Liver (tissue), 9 donors: ENCODE measurements around the gene FLNA. TPM values are rescaled to one million over a fixed set of nuclear protein-coding genes. Genes with fewer than 3 reads are reported as not detected.

Source experiments
- DNase-seq: peaks from one replicate; pipeline ENCODE4 v3.0.0-alpha.2; 2017; ENCODE audit warnings: low spot score
- H3K27ac ChIP-seq, 2 donors: one replicate each; pipeline ENCODE4 v1.7.0; 2013; ENCODE audit warnings: inconsistent platforms in 2 of 2, low read length in 2 of 2, control low read depth in 1 of 2, low read depth in 1 of 2, mild to moderate bottlenecking in 1 of 2
- H3K27me3 ChIP-seq, 4 donors: one replicate each; pipeline versions ENCODE4 v1.6.1 to v1.7.0; 2013; ENCODE audit warnings: low read length in 3 of 4, inconsistent platforms in 1 of 4, mild to moderate bottlenecking in 1 of 4, moderate library complexity in 1 of 4; ENCODE audit not compliant: control insufficient read depth in 4 of 4, insufficient read depth in 4 of 4
- H3K36me3 ChIP-seq, 4 donors: one replicate each; pipeline versions ENCODE4 v1.6.1 to v1.7.0; 2013; ENCODE audit warnings: low read length in 3 of 4, mild to moderate bottlenecking in 3 of 4, low read depth in 1 of 4, moderate library complexity in 1 of 4; ENCODE audit not compliant: control insufficient read depth in 4 of 4, insufficient read depth in 3 of 4
- H3K4me1 ChIP-seq, 4 donors: one replicate each; pipeline versions ENCODE4 v1.6.1 to v1.7.0; 2013; ENCODE audit warnings: low read length in 3 of 4, mild to moderate bottlenecking in 3 of 4, moderate library complexity in 1 of 4; ENCODE audit not compliant: control insufficient read depth in 4 of 4, insufficient read depth in 4 of 4
- H3K4me3 ChIP-seq, 3 donors: one replicate each; pipeline versions ENCODE4 v1.6.1 to v1.7.0; 2013; ENCODE audit warnings: low read length in 3 of 3, control low read depth in 1 of 3, low read depth in 1 of 3, mild to moderate bottlenecking in 1 of 3
- H3K9ac ChIP-seq, 2 donors: one replicate each; pipeline ENCODE4 v1.7.0; 2013; ENCODE audit warnings: low read length in 2 of 2, mild to moderate bottlenecking in 2 of 2, moderate library complexity in 2 of 2, control low read depth in 1 of 2, low read depth in 1 of 2
- H3K9me3 ChIP-seq, 4 donors: one replicate each; pipeline versions ENCODE4 v1.6.1 to v1.7.0; 2013; ENCODE audit warnings: low read length in 3 of 4; ENCODE audit not compliant: control insufficient read depth in 4 of 4
- EGR1 ChIP-seq, 2 donors: IDR thresholded peaks; 2 replicates each; pipeline ENCODE4 v1.6.1; 2016 to 2018; ENCODE audit warnings: antibody characterized with exemption in 2 of 2, low read depth in 2 of 2
- FOXA1 ChIP-seq: IDR thresholded peaks from 2 replicates; pipeline ENCODE4 v1.6.1; 2016; ENCODE audit warnings: antibody characterized with exemption
- FOXA2 ChIP-seq: IDR thresholded peaks from 2 replicates; pipeline ENCODE4 v1.6.1; 2016; ENCODE audit warnings: antibody characterized with exemption
- GABPA ChIP-seq, 2 donors: IDR thresholded peaks in 1 of 2; conservative IDR thresholded peaks in 1 of 2; 2 replicates each; pipeline ENCODE4 v1.6.1; 2016; ENCODE audit warnings: antibody characterized with exemption in 2 of 2, mild to moderate bottlenecking in 1 of 2, moderate library complexity in 1 of 2
- HNF4A ChIP-seq, 2 donors: conservative IDR thresholded peaks; 2 replicates each; pipeline ENCODE4 v1.6.1; 2016; ENCODE audit warnings: antibody characterized with exemption in 2 of 2, mild to moderate bottlenecking in 2 of 2
- HNF4G ChIP-seq: IDR thresholded peaks from 2 replicates; pipeline ENCODE4 v1.6.1; 2016; ENCODE audit warnings: antibody characterized with exemption
- JUND ChIP-seq, 2 donors: IDR thresholded peaks; 2 replicates each; pipeline ENCODE4 v1.6.1; 2016; ENCODE audit warnings: antibody characterized with exemption in 2 of 2
- NR2F2 ChIP-seq: IDR thresholded peaks from 2 replicates; pipeline ENCODE4 v1.6.1; 2016; ENCODE audit warnings: antibody characterized with exemption
- SP1 ChIP-seq: IDR thresholded peaks from 2 replicates; pipeline ENCODE4 v1.6.1; 2018; ENCODE audit warnings: antibody characterized with exemption, mild to moderate bottlenecking
- TAF1 ChIP-seq: conservative IDR thresholded peaks from 2 replicates; pipeline ENCODE4 v1.6.1; 2016; ENCODE audit warnings: antibody characterized with exemption, mild to moderate bottlenecking
- YY1 ChIP-seq: IDR thresholded peaks from 2 replicates; pipeline ENCODE4 v1.6.1; 2016; ENCODE audit warnings: antibody characterized with exemption, mild to moderate bottlenecking
- WGBS: extraction: QIAGEN DNeasy Blood & Tissue Kit; methylation state at CpG from one replicate; pipeline ENCODE4 v1.1.7; 2013; 5-methylcytosine and 5-hydroxymethylcytosine counted together
- polyA plus RNA-seq, 2 donors: library from polyadenylated mRNA; stranded (reverse) in 1 of 2; unstranded in 1 of 2; fragments of 200-250 nt in 1 of 2; fragments of >200 nt in 1 of 2; fragmentation: Nextera tagmentation in 1 of 2; extraction: Ambion mirVana in 1 of 2; gene quantifications; one replicate each; pipeline versions ENCODE4 v1.2.1 to v1.2.3, GENCODE V29; 2013 to 2015
- total RNA-seq, 2 donors: library from RNA; depleted of rRNA; stranded (reverse); fragments of >200 nt; gene quantifications; one replicate each; pipeline ENCODE4 v1.2.3, GENCODE V29; 2014
- TF ChIP-seq, protein P1 (sequence below): IDR thresholded peaks from 2 replicates; pipeline ENCODE4 v1.6.1; 2016; ENCODE audit warnings: antibody characterized with exemption, mild to moderate bottlenecking
- TF ChIP-seq, protein P2 (sequence below): fragments of 150-350 bp; IDR thresholded peaks from 2 replicates; pipeline ENCODE4 v1.5.1; 2017; ENCODE audit warnings: improper control_type of control experiment, low read depth, low read length; ENCODE audit not compliant: missing input control
- TF ChIP-seq, protein P3 (sequence below): IDR thresholded peaks from 2 replicates; pipeline ENCODE4 v1.6.1; 2016; ENCODE audit warnings: antibody characterized with exemption
- TF ChIP-seq, protein P4 (sequence below): IDR thresholded peaks from 2 replicates; pipeline ENCODE4 v1.6.1; 2016; ENCODE audit warnings: antibody characterized with exemption
- TF ChIP-seq, protein P5 (sequence below): IDR thresholded peaks from 2 replicates; pipeline ENCODE4 v1.6.1; 2016; ENCODE audit warnings: antibody characterized with exemption
- donor health status: healthy.
- donor health status: healthy.
- donor health status: healthy.
- donor health status: healthy.
- donor health status: healthy.

FLNA gene
- total and polyA plus RNA-seq, 4 donors: 23.4 to 152 (median 118) TPM

DNA sequence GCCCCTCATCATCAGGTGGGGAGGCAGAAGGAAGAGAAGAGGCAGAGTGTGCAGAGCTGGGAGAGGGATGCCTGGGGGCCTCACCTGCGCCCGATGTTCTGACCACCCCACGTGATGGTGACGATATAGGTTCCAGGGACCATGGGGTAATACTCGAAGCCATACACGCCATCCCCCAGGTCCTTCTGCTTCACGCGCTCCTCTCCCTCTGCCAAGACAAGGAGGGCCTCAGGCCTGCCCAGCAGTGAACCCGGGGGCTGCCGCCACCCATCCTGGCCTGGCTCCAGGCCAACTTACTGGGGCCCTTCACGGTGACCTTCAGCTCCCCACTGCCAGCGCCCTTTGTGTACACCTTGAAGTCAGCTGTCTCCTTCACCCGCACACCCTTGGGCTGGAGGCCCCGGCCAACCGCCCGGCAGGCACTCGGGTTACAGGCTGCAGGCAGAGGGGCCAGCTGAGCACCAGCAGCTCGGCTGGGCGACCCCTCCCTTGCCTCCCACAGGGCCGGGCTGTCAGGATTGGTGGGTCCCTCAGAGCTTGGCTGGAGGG lies 9.3 kb downstream of the FLNA start:
- DNase-seq: no peak
- Histone ChIP-seq H3K36me3 (peaks cover 0 to 2% (median 0%) of the 10 kb centered on the region in 4 donors), H3K9me3 (no peaks in the 10 kb centered on the region), H3K4me3 (no peak overlapping the region), H3K9ac (no peak overlapping the region), H3K4me1 (peaks cover 5 to 16% (median 6%) of the 10 kb centered on the region in 4 donors), H3K27ac (no peak overlapping the region), H3K27me3 (no peaks in the 10 kb centered on the region)
- TF ChIP-seq, protein P1, sequence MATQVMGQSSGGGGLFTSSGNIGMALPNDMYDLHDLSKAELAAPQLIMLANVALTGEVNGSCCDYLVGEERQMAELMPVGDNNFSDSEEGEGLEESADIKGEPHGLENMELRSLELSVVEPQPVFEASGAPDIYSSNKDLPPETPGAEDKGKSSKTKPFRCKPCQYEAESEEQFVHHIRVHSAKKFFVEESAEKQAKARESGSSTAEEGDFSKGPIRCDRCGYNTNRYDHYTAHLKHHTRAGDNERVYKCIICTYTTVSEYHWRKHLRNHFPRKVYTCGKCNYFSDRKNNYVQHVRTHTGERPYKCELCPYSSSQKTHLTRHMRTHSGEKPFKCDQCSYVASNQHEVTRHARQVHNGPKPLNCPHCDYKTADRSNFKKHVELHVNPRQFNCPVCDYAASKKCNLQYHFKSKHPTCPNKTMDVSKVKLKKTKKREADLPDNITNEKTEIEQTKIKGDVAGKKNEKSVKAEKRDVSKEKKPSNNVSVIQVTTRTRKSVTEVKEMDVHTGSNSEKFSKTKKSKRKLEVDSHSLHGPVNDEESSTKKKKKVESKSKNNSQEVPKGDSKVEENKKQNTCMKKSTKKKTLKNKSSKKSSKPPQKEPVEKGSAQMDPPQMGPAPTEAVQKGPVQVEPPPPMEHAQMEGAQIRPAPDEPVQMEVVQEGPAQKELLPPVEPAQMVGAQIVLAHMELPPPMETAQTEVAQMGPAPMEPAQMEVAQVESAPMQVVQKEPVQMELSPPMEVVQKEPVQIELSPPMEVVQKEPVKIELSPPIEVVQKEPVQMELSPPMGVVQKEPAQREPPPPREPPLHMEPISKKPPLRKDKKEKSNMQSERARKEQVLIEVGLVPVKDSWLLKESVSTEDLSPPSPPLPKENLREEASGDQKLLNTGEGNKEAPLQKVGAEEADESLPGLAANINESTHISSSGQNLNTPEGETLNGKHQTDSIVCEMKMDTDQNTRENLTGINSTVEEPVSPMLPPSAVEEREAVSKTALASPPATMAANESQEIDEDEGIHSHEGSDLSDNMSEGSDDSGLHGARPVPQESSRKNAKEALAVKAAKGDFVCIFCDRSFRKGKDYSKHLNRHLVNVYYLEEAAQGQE: no peak
- no peak for TF ChIP-seq FOXA2
- TF ChIP-seq TAF1: no peak
- TF ChIP-seq, protein P2, sequence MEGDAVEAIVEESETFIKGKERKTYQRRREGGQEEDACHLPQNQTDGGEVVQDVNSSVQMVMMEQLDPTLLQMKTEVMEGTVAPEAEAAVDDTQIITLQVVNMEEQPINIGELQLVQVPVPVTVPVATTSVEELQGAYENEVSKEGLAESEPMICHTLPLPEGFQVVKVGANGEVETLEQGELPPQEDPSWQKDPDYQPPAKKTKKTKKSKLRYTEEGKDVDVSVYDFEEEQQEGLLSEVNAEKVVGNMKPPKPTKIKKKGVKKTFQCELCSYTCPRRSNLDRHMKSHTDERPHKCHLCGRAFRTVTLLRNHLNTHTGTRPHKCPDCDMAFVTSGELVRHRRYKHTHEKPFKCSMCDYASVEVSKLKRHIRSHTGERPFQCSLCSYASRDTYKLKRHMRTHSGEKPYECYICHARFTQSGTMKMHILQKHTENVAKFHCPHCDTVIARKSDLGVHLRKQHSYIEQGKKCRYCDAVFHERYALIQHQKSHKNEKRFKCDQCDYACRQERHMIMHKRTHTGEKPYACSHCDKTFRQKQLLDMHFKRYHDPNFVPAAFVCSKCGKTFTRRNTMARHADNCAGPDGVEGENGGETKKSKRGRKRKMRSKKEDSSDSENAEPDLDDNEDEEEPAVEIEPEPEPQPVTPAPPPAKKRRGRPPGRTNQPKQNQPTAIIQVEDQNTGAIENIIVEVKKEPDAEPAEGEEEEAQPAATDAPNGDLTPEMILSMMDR: no peak
- TF ChIP-seq EGR1 (IDR thresholded peaks at IDR 0.05; ENCODE audit: low read depth in 2 of 2): no peak
- no peak for TF ChIP-seq HNF4A (conservative IDR thresholded peaks at IDR 0.05)
- no peak for TF ChIP-seq JUND (IDR thresholded peaks at IDR 0.05)
- TF ChIP-seq, protein P3, sequence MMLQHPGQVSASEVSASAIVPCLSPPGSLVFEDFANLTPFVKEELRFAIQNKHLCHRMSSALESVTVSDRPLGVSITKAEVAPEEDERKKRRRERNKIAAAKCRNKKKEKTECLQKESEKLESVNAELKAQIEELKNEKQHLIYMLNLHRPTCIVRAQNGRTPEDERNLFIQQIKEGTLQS: no peak
- TF ChIP-seq HNF4G: no peak
- TF ChIP-seq, protein P4, sequence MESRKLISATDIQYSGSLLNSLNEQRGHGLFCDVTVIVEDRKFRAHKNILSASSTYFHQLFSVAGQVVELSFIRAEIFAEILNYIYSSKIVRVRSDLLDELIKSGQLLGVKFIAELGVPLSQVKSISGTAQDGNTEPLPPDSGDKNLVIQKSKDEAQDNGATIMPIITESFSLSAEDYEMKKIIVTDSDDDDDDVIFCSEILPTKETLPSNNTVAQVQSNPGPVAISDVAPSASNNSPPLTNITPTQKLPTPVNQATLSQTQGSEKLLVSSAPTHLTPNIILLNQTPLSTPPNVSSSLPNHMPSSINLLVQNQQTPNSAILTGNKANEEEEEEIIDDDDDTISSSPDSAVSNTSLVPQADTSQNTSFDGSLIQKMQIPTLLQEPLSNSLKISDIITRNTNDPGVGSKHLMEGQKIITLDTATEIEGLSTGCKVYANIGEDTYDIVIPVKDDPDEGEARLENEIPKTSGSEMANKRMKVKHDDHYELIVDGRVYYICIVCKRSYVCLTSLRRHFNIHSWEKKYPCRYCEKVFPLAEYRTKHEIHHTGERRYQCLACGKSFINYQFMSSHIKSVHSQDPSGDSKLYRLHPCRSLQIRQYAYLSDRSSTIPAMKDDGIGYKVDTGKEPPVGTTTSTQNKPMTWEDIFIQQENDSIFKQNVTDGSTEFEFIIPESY: no peak
- TF ChIP-seq SP1: no peak
- no peak for TF ChIP-seq FOXA1
- 88% methylated on average over 20 of the region's 20 CpGs for WGBS

DNA sequence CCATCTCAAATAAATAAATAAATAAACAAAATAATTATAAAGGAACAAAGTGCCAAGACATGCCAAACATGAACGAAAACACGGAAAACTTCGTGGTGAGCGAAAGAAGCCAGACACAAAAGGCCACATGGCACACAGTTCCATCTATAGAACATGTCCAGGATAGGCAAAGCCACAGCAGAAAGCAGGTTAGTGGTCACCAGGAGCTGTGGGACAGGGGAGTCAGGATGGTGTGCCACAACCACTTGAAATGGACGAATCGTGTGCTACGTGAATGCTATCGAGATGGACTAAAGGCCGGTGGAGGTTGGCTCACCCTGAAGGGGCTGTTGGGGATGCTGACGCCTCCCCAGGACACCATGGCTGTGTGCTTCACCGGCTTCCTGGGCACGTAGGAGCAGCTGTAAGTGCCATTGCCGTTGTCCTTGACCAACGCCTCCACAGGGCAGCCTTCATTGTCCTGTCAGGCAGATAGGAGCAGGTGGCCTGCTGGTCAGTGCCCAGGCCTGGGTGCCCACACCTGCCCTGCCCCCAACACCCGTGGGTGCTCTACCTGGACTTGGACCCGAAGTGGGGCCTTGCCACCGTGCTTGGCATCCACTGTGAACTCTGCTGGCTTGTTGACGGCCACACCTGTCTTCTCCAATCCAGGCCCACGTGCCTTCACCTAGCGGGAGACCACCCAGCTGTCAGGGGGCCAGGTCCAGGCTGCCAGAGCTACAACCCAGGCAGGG lies 10.6 kb downstream of the FLNA start:
- no peak for DNase-seq
- Histone ChIP-seq H3K4me3 (no peak overlapping the region), H3K36me3 (peaks cover 0 to 2% (median 0%) of the 10 kb centered on the region in 4 donors), H3K9ac (no peak overlapping the region), H3K27ac (no peak overlapping the region), H3K4me1 (peaks cover 5 to 15% (median 6%) of the 10 kb centered on the region in 4 donors), H3K27me3 (no peaks in the 10 kb centered on the region), H3K9me3 (no peaks in the 10 kb centered on the region)
- WGBS: 78% methylated on average over 20 of the region's 20 CpGs
- TF ChIP-seq GABPA (IDR thresholded peaks at IDR 0.05 in 1 of 2, conservative IDR thresholded peaks at IDR 0.05 in 1 of 2) (no peak), YY1 (no peak), EGR1 (IDR thresholded peaks at IDR 0.05; ENCODE audit: low read depth in 2 of 2) (no peak), NR2F2 (no peak), TAF1 (no peak), SP1 (no peak), HNF4A (conservative IDR thresholded peaks at IDR 0.05) (no peak)
- TF ChIP-seq, protein P1: no peak
- TF ChIP-seq, protein P5, sequence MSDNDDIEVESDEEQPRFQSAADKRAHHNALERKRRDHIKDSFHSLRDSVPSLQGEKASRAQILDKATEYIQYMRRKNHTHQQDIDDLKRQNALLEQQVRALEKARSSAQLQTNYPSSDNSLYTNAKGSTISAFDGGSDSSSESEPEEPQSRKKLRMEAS: no peak
- TF ChIP-seq, protein P3: no peak
